Neural cell (in vitro differentiated cells): ENCODE data around the gene PID1. TPM values are rescaled to one million over a fixed set of nuclear protein-coding genes. Genes with fewer than 3 reads are reported as not detected.

Experiments used
- H2AFZ ChIP-seq: fragments of 200-600, 300-800 bp; sonication (generic), shearing (Covaris generic); 2 replicates; pipeline ENCODE4 v1.6.0; 2014; ENCODE audit warnings: low read depth, mild to moderate bottlenecking, antibody characterized with exemption, low read length, moderate library complexity
- H3F3A ChIP-seq: fragments of 200-600 bp; shearing (Covaris generic); 2 replicates; pipeline ENCODE4 v1.6.1; 2016; ENCODE audit warnings: mild to moderate bottlenecking, moderate library complexity, mixed read lengths, antibody characterized with exemption, low read length; ENCODE audit not compliant: insufficient read depth, poor library complexity, severe bottlenecking
- H3K27ac ChIP-seq: fragments of 200-600, 300-800 bp; sonication (generic), shearing (Covaris generic); 2 replicates; pipeline ENCODE4 v1.5.1; 2014; ENCODE audit warnings: mild to moderate bottlenecking, low read length, moderate library complexity
- H3K27me3 ChIP-seq: fragments of 300-800, 200-600 bp; sonication (generic), shearing (Covaris generic); 2 replicates; pipeline ENCODE4 v1.6.0; 2014; ENCODE audit warnings: mild to moderate bottlenecking, low read depth, low read length, moderate library complexity; ENCODE audit not compliant: insufficient read depth
- H3K36me3 ChIP-seq: fragments of 300-800, 200-600 bp; sonication (generic), shearing (Covaris generic); 2 replicates; pipeline ENCODE4 v1.5.1; 2014; ENCODE audit warnings: mild to moderate bottlenecking, antibody characterized with exemption, low read length, moderate library complexity; ENCODE audit not compliant: insufficient read depth
- H3K4me2 ChIP-seq: fragments of 300-800, 200-600 bp; sonication (generic), shearing (Covaris generic); 2 replicates; pipeline ENCODE4 v1.6.0; 2014; ENCODE audit warnings: mild to moderate bottlenecking, low read length
- H3K4me3 ChIP-seq: fragments of 300-800, 200-600 bp; sonication (generic), shearing (Covaris generic); 2 replicates; pipeline ENCODE4 v1.5.1; 2014; ENCODE audit warnings: mild to moderate bottlenecking, low read length, moderate library complexity
- H3K79me2 ChIP-seq: fragments of 200-600 bp; shearing (Covaris generic); replicated peaks from 2 replicates; pipeline ENCODE4 v1.6.0; 2014; ENCODE audit warnings: mild to moderate bottlenecking, low read length, moderate library complexity; ENCODE audit not compliant: insufficient read depth
- H3K9ac ChIP-seq: fragments of 300-800, 200-600 bp; sonication (generic), shearing (Covaris generic); 2 replicates; pipeline ENCODE4 v1.6.1; 2016; ENCODE audit warnings: mild to moderate bottlenecking, low read length, mixed read lengths
- H3K9me2 ChIP-seq: fragments of 200-600 bp; shearing (Covaris generic); 2 replicates; pipeline ENCODE4 v1.6.1; 2016; ENCODE audit warnings: mild to moderate bottlenecking, low read length, mixed read lengths; ENCODE audit not compliant: insufficient read depth
- H3K9me3 ChIP-seq: fragments of 200-600, 300-800 bp; sonication (generic), shearing (Covaris generic); 2 replicates; pipeline ENCODE4 v1.6.1; 2016; ENCODE audit warnings: mild to moderate bottlenecking, mixed run types, low read length, moderate library complexity, mixed read lengths
- H4K20me1 ChIP-seq: fragments of 200-600 bp; shearing (Covaris generic); 2 replicates; pipeline ENCODE4 v1.6.1; 2016; ENCODE audit warnings: mild to moderate bottlenecking, mixed run types; ENCODE audit not compliant: insufficient read depth
- EP300 ChIP-seq: fragments of 450-650 bp; conservative IDR thresholded peaks from 2 replicates; pipeline ENCODE4 v1.6.1; 2014; ENCODE audit warnings: antibody characterized with exemption, mild to moderate bottlenecking, moderate library complexity; ENCODE audit not compliant: poor library complexity, severe bottlenecking
- EZH2 ChIP-seq: fragments of 200-600, 300-800 bp; shearing (Covaris generic), sonication (generic); IDR thresholded peaks from 2 replicates; pipeline ENCODE4 v1.6.1; 2014; ENCODE audit warnings: antibody characterized with exemption, low read length, borderline replicate concordance, mild to moderate bottlenecking; ENCODE audit not compliant: insufficient read depth, poor library complexity, severe bottlenecking
- MXI1 ChIP-seq: fragments of 450-650 bp; conservative IDR thresholded peaks from 2 replicates; pipeline ENCODE4 v1.6.1; 2014; ENCODE audit warnings: antibody characterized with exemption, mild to moderate bottlenecking; ENCODE audit not compliant: poor library complexity, severe bottlenecking
- POLR2AphosphoS5 ChIP-seq: IDR thresholded peaks from 2 replicates; pipeline ENCODE4 v1.6.1; 2012
- RAD21 ChIP-seq: fragments of 450-650 bp; conservative IDR thresholded peaks from 2 replicates; pipeline ENCODE4 v1.6.1; 2014; ENCODE audit warnings: antibody characterized with exemption, mild to moderate bottlenecking, moderate library complexity
- SMC3 ChIP-seq: fragments of 450-650 bp; conservative IDR thresholded peaks from 2 replicates; pipeline ENCODE4 v1.6.1; 2014; ENCODE audit warnings: antibody characterized with exemption, mild to moderate bottlenecking, moderate library complexity; ENCODE audit not compliant: poor library complexity
- TAF1 ChIP-seq: IDR thresholded peaks from 2 replicates; pipeline ENCODE4 v1.6.1; 2012; ENCODE audit warnings: low read depth
- polyA plus RNA-seq: library from polyadenylated mRNA; depleted of rRNA; stranded (reverse); fragments of >200 nt; gene quantifications from 2 replicates; pipeline ENCODE4 v1.2.3, GENCODE V29; 2014
- TF ChIP-seq, protein P1 (sequence below): fragments of 450-650 bp; IDR thresholded peaks from 2 replicates; pipeline ENCODE4 v1.5.1; 2014; ENCODE audit warnings: antibody characterized with exemption, mild to moderate bottlenecking, moderate library complexity; ENCODE audit not compliant: poor library complexity, severe bottlenecking
- TF ChIP-seq, protein P2 (sequence below): IDR thresholded peaks from 2 replicates; pipeline ENCODE4 v1.6.1; 2012; ENCODE audit warnings: borderline replicate concordance

PID1 gene
- polyA plus RNA-seq, 1 donor from 2014 or later, result 11.0 TPM

DNA sequence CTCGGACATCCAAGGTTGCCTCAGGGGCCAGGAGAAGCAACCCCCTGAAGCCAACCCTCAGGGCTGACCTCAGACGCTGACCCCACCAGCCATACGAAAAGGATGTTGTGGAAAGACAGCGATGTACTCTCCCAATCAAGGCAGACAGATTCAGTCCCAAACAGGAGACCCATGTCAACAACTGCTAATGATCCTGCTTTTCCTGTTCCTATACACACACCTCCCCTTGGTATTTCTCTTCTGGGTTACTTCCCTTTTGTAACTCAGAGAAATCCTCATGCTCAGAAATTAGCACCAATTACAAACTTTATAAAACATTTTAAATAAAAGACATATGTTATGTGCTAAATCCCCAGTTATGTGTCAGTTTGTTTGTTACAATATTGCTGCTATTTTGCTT is 120.8 kb downstream of the PID1 start:
- H3K27ac ChIP-seq, result no peak overlapping the region
- no peaks in the 10 kb centered on the region for H3K36me3 ChIP-seq
- H4K20me1 ChIP-seq, result no peaks in the 10 kb centered on the region
- H2AFZ ChIP-seq, result no peak overlapping the region
- H3K4me2 ChIP-seq, result no peak overlapping the region
- TF ChIP-seq EZH2, result no peak
- TF ChIP-seq MXI1, result no peak
- no peak for TF ChIP-seq POLR2AphosphoS5
- TF ChIP-seq RAD21, result no peak
- TF ChIP-seq SMC3, result no peak
- TF ChIP-seq, protein P1, sequence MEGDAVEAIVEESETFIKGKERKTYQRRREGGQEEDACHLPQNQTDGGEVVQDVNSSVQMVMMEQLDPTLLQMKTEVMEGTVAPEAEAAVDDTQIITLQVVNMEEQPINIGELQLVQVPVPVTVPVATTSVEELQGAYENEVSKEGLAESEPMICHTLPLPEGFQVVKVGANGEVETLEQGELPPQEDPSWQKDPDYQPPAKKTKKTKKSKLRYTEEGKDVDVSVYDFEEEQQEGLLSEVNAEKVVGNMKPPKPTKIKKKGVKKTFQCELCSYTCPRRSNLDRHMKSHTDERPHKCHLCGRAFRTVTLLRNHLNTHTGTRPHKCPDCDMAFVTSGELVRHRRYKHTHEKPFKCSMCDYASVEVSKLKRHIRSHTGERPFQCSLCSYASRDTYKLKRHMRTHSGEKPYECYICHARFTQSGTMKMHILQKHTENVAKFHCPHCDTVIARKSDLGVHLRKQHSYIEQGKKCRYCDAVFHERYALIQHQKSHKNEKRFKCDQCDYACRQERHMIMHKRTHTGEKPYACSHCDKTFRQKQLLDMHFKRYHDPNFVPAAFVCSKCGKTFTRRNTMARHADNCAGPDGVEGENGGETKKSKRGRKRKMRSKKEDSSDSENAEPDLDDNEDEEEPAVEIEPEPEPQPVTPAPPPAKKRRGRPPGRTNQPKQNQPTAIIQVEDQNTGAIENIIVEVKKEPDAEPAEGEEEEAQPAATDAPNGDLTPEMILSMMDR, result no peak
- TF ChIP-seq EP300, result no peak
- no peak for TF ChIP-seq TAF1
- TF ChIP-seq, protein P2, sequence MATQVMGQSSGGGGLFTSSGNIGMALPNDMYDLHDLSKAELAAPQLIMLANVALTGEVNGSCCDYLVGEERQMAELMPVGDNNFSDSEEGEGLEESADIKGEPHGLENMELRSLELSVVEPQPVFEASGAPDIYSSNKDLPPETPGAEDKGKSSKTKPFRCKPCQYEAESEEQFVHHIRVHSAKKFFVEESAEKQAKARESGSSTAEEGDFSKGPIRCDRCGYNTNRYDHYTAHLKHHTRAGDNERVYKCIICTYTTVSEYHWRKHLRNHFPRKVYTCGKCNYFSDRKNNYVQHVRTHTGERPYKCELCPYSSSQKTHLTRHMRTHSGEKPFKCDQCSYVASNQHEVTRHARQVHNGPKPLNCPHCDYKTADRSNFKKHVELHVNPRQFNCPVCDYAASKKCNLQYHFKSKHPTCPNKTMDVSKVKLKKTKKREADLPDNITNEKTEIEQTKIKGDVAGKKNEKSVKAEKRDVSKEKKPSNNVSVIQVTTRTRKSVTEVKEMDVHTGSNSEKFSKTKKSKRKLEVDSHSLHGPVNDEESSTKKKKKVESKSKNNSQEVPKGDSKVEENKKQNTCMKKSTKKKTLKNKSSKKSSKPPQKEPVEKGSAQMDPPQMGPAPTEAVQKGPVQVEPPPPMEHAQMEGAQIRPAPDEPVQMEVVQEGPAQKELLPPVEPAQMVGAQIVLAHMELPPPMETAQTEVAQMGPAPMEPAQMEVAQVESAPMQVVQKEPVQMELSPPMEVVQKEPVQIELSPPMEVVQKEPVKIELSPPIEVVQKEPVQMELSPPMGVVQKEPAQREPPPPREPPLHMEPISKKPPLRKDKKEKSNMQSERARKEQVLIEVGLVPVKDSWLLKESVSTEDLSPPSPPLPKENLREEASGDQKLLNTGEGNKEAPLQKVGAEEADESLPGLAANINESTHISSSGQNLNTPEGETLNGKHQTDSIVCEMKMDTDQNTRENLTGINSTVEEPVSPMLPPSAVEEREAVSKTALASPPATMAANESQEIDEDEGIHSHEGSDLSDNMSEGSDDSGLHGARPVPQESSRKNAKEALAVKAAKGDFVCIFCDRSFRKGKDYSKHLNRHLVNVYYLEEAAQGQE, result no peak
- H3K9me2 ChIP-seq, result no peaks in the 10 kb centered on the region
- no peaks in the 10 kb centered on the region for H3K9me3 ChIP-seq
- no peaks in the 10 kb centered on the region for H3K27me3 ChIP-seq
- H3K79me2 ChIP-seq, result no peaks in the 10 kb centered on the region
- H3K9ac ChIP-seq, result no peak overlapping the region
- no peaks in the 10 kb centered on the region for H3F3A ChIP-seq
- no peak overlapping the region for H3K4me3 ChIP-seq

DNA sequence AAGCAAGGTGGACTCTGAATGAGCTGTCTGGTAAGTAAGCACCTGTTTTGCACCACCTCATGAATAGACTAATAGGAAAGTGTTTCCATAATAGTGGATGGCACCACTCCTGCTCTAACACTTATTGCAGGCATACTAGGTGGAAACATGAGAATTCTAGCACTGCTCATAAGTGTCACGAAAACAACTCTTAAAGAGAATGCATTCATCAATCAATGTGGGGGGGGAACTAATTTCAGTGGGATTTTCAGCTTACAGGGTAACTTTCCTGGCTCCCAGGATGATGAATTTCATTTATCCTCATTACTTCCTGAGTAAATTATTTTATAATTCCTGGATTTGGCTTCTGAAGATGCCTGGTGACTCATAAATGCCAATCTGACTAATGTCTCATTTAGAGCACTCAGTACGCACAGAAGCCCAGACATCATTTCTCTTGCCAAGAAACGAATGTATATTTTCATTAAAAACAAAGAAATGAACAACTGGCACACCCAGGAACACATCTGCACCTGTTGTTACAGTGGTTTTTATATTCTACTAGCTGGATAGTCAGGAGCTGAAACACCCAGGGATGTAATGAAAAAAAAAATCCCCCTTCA is 129.6 kb downstream of the PID1 start:
- H4K20me1 ChIP-seq, result no peaks in the 10 kb centered on the region
- H3K9me3 ChIP-seq, result no peaks in the 10 kb centered on the region
- TF ChIP-seq, protein P2, result no peak
- TF ChIP-seq RAD21 (no peak), TAF1 (no peak), MXI1 (no peak), EP300 (no peak)
- TF ChIP-seq, protein P1, result no peak
- no peak overlapping the region for H3K27ac ChIP-seq
- H3K9me2 ChIP-seq, result no peaks in the 10 kb centered on the region
- no peaks in the 10 kb centered on the region for H3K79me2 ChIP-seq
- no peaks in the 10 kb centered on the region for H3K27me3 ChIP-seq
- no peak overlapping the region for H3K4me3 ChIP-seq
- H2AFZ ChIP-seq, result no peak overlapping the region
- peaks cover 3% of the 10 kb centered on the region for H3F3A ChIP-seq
- no peak overlapping the region for H3K4me2 ChIP-seq
- no peaks in the 10 kb centered on the region for H3K36me3 ChIP-seq
- no peak overlapping the region for H3K9ac ChIP-seq
